KMS-11 (cell line): ENCODE results near the gene FDX2.

ENCODE experiments used
- H2AFZ ChIP-seq: fragments of 200-600 bp; sonication (generic); 2 replicates; pipeline ENCODE4 v1.6.1; 2016; ENCODE audit warnings: antibody characterized with exemption, mixed run types, low read depth
- H3K27ac ChIP-seq: fragments of 200-600 bp; sonication (generic); 2 replicates; pipeline ENCODE4 v1.6.1; 2016; ENCODE audit warnings: mild to moderate bottlenecking, mixed run types
- H3K27me3 ChIP-seq: fragments of 200-600 bp; sonication (generic); 2 replicates; pipeline ENCODE4 v1.6.1; 2017; ENCODE audit warnings: mild to moderate bottlenecking, low read depth, mixed run types, moderate library complexity; ENCODE audit not compliant: insufficient read depth
- H3K36me3 ChIP-seq: fragments of 200-600 bp; sonication (generic); 2 replicates; pipeline ENCODE4 v1.6.1; 2017; ENCODE audit warnings: mild to moderate bottlenecking, mixed run types; ENCODE audit not compliant: insufficient read depth
- H3K4me1 ChIP-seq: fragments of 200-600 bp; sonication (generic); 2 replicates; pipeline ENCODE4 v1.6.1; 2016; ENCODE audit warnings: mild to moderate bottlenecking, low read depth, mixed run types; ENCODE audit not compliant: poor library complexity, severe bottlenecking
- H3K4me2 ChIP-seq: fragments of 200-600 bp; sonication (generic); 2 replicates; pipeline ENCODE4 v1.7.0; 2016; ENCODE audit warnings: mild to moderate bottlenecking, mixed run types
- H3K4me3 ChIP-seq: fragments of 200-600 bp; sonication (generic); IDR thresholded peaks from 2 replicates; pipeline ENCODE4 v1.6.1; 2017; ENCODE audit warnings: low read depth, low read length, mixed read lengths; ENCODE audit not compliant: insufficient read depth
- H3K79me2 ChIP-seq: fragments of 200-600 bp; sonication (generic); 2 replicates; pipeline ENCODE4 v1.6.1; 2016; ENCODE audit warnings: low read depth, mixed run types; ENCODE audit not compliant: insufficient read depth
- H3K9ac ChIP-seq: fragments of 200-600 bp; sonication (generic); 2 replicates; pipeline ENCODE4 v1.6.1; 2016; ENCODE audit warnings: mild to moderate bottlenecking, mixed run types
- H4K20me1 ChIP-seq: fragments of 200-600 bp; sonication (generic); 2 replicates; pipeline ENCODE4 v1.6.1; 2016; ENCODE audit warnings: mild to moderate bottlenecking, mixed run types; ENCODE audit not compliant: insufficient read depth
- TF ChIP-seq, protein P1 (sequence below): fragments of 200-600 bp; sonication (generic); conservative IDR thresholded peaks from 2 replicates; pipeline ENCODE4 v1.6.1; 2017; ENCODE audit warnings: low read depth, mild to moderate bottlenecking, antibody characterized with exemption, low read length, moderate library complexity, mixed read lengths

FDX2 gene

DNA sequence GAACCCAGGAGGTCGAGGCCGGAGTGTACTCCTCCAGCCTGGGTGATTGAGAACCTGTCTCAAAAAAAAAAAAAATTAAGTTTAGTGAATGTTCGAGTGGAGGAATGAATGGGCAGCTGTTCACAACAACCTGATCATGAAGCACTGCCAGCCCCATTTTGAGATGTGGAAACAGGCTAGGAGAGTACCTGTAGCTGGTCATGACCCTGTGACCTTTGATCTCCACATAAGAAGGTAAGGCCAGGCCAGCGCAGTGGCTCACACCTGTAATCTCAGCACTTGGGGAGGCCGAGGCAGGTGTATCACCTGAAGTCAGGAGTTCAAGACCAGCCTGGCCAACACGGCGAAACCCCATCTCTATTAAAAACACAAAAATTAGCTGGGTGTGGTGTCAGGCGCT is 9.9 kb upstream of the FDX2 start:
- Histone ChIP-seq H3K4me1 (no peaks in the 10 kb centered on the region), H3K27ac (no peak overlapping the region), H3K79me2 (peaks cover 7% of the 10 kb centered on the region), H3K4me3 (no peak overlapping the region), H3K4me2 (no peak overlapping the region), H4K20me1 (no peaks in the 10 kb centered on the region), H3K9ac (no peak overlapping the region), H3K36me3 (peaks cover 9% of the 10 kb centered on the region; the same call in 1 of the 2 replicates), H2AFZ (no peak overlapping the region), H3K27me3 (no peaks in the 10 kb centered on the region)
- TF ChIP-seq, protein P1, sequence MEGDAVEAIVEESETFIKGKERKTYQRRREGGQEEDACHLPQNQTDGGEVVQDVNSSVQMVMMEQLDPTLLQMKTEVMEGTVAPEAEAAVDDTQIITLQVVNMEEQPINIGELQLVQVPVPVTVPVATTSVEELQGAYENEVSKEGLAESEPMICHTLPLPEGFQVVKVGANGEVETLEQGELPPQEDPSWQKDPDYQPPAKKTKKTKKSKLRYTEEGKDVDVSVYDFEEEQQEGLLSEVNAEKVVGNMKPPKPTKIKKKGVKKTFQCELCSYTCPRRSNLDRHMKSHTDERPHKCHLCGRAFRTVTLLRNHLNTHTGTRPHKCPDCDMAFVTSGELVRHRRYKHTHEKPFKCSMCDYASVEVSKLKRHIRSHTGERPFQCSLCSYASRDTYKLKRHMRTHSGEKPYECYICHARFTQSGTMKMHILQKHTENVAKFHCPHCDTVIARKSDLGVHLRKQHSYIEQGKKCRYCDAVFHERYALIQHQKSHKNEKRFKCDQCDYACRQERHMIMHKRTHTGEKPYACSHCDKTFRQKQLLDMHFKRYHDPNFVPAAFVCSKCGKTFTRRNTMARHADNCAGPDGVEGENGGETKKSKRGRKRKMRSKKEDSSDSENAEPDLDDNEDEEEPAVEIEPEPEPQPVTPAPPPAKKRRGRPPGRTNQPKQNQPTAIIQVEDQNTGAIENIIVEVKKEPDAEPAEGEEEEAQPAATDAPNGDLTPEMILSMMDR = no peak

DNA sequence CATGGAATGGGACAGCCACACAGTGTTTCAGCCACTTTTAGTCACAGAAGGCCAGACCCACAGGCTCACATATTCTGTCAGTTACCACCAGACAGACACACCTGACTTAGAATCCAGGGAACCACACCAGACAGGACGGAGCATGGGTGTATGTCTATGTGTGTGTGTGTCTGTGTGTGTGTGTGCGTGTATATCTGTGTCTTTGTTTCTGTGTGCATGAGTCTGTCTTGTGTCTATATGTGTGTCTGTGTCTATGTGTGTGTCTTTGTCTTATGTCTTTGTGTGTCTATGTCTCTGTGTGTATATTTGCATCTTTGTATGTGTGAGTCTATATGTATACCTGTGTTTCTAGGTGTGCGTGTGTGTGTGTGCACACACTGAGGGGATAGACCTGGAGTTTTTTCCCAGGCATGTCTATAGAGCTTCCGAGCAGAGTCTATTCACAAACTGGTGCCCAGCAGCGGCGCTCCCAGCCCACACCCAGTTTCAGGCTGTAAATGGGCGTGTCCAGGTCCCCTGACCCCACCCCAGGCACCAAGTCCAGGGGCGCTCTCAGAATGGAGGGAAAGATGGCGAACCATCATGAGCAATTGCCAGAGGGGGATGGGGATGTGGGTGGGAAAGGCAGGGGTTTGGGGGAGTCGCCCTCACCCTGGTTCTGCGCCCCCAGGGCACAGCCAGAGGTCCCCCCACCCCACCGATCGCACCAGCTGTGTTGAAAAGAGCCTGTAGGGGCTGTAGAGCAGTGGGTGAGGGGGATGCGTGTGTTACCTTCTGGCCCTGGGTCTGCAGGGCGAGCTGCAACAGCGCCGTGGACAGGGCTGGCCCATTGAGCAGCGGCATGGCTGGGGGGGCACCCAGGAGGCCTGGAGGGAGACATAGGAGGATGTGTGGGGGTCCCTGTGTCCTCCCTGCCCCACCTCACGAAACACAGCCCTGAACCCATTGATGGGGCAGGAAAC is 6.3 kb upstream of the FDX2 start:
- TF ChIP-seq, protein P1 = no peak
- Histone ChIP-seq H3K4me2 (no peak overlapping the region), H3K79me2 (no peaks in the 10 kb centered on the region), H4K20me1 (no peaks in the 10 kb centered on the region), H3K9ac (no peak overlapping the region), H3K36me3 (peaks cover 9% of the 10 kb centered on the region; the same call in 1 of the 2 replicates), H3K4me3 (no peak overlapping the region), H3K27me3 (no peaks in the 10 kb centered on the region), H3K4me1 (no peaks in the 10 kb centered on the region), H2AFZ (no peak overlapping the region), H3K27ac (no peak overlapping the region)

GRCh38 chr19:10321417-10321797 is 5.6 kb upstream of the FDX2 start:
- H4K20me1 ChIP-seq = no peaks in the 10 kb centered on the region

GRCh38 chr19:10320602-10321416 is 5.0 kb upstream of the FDX2 start:
- Histone ChIP-seq H3K4me3 (no peak overlapping the region), H3K4me1 (peaks cover 6% of the 10 kb centered on the region), H3K27ac (no peak overlapping the region), H3K4me2 (no peak overlapping the region), H3K36me3 (peaks cover 7% of the 10 kb centered on the region; the same call in 1 of the 2 replicates), H3K79me2 (no peaks in the 10 kb centered on the region), H4K20me1 (no peaks in the 10 kb centered on the region), H3K27me3 (no peaks in the 10 kb centered on the region), H3K9ac (no peak overlapping the region), H2AFZ (no peak overlapping the region)
- TF ChIP-seq, protein P1 = no peak

More at GRCh38 chr19:10321417-10321797, 5.6 kb upstream of the FDX2 start:
- Histone ChIP-seq H3K27ac (no peak overlapping the region), H2AFZ (no peak overlapping the region), H3K36me3 (peaks cover 9% of the 10 kb centered on the region; the same call in 1 of the 2 replicates), H3K27me3 (no peaks in the 10 kb centered on the region), H3K9ac (no peak overlapping the region), H3K79me2 (no peaks in the 10 kb centered on the region), H3K4me1 (peaks cover under 1% of the 10 kb centered on the region), H3K4me3 (no peak overlapping the region), H3K4me2 (no peak overlapping the region)
- TF ChIP-seq, protein P1 = no peak
